ENCODE results near the gene BCKDHB.
"Not testable (repeated sequence)": the region's sequence is repeated elsewhere in the genome, so short reads cannot be mapped to it uniquely, and the experiment has no call there.

GRCh38 chr6:80068146-80068545 is 38.3 kb upstream of the BCKDHB start:
- TF ChIP-seq, protein P1, sequence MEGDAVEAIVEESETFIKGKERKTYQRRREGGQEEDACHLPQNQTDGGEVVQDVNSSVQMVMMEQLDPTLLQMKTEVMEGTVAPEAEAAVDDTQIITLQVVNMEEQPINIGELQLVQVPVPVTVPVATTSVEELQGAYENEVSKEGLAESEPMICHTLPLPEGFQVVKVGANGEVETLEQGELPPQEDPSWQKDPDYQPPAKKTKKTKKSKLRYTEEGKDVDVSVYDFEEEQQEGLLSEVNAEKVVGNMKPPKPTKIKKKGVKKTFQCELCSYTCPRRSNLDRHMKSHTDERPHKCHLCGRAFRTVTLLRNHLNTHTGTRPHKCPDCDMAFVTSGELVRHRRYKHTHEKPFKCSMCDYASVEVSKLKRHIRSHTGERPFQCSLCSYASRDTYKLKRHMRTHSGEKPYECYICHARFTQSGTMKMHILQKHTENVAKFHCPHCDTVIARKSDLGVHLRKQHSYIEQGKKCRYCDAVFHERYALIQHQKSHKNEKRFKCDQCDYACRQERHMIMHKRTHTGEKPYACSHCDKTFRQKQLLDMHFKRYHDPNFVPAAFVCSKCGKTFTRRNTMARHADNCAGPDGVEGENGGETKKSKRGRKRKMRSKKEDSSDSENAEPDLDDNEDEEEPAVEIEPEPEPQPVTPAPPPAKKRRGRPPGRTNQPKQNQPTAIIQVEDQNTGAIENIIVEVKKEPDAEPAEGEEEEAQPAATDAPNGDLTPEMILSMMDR (optimal IDR thresholded peaks at IDR 0.05 in 1 of 3, IDR thresholded peaks at IDR 0.05 in 1 of 3, conservative IDR thresholded peaks at IDR 0.05 in 1 of 3; ENCODE audit: extremely low read depth in 1 of 3, insufficient read depth in 2 of 3, low read length in 3 of 3), result not testable (repeated sequence)
- TF ChIP-seq EZH2 (IDR thresholded peaks at IDR 0.05; ENCODE audit: low read length), result not testable (repeated sequence)
